Adipocyte (in vitro differentiated cells): ENCODE results near the gene CATSPER1.

ENCODE experiments used
- DNase-seq: peaks from one replicate; pipeline ENCODE4 v3.0.0-alpha.2; 2015; ENCODE audit warnings: low read depth
- H3K27me3 ChIP-seq: replicated peaks from 2 replicates; pipeline ENCODE4 v1.7.0; 2013; ENCODE audit warnings: mild to moderate bottlenecking, low read length, moderate library complexity; ENCODE audit not compliant: control insufficient read depth, insufficient read depth
- H3K36me3 ChIP-seq: 2 replicates; pipeline ENCODE4 v1.7.0; 2013; ENCODE audit warnings: low read length, mild to moderate bottlenecking, moderate library complexity; ENCODE audit not compliant: control insufficient read depth, insufficient read depth, severe bottlenecking
- H3K4me1 ChIP-seq: 2 replicates; pipeline ENCODE4 v1.7.0; 2013; ENCODE audit warnings: mild to moderate bottlenecking, low read length, moderate library complexity; ENCODE audit not compliant: control insufficient read depth, insufficient read depth
- H3K4me3 ChIP-seq: 2 replicates; pipeline ENCODE4 v1.7.0; 2013; ENCODE audit warnings: mild to moderate bottlenecking, low read length, moderate library complexity
- H3K9ac ChIP-seq: 2 replicates; pipeline ENCODE4 v1.7.0; 2013; ENCODE audit warnings: mild to moderate bottlenecking, low read length, moderate library complexity
- H3K9me3 ChIP-seq: 2 replicates; pipeline ENCODE4 v1.7.0; 2013; ENCODE audit warnings: mild to moderate bottlenecking, low read length, moderate library complexity; ENCODE audit not compliant: control insufficient read depth

CATSPER1 gene

GRCh38 chr11:66008095-66008467 lies 18.2 kb downstream of the CATSPER1 start:
- Histone ChIP-seq H3K4me3 (no peak overlapping the region), H3K4me1 (peaks cover 4% of the 10 kb centered on the region)

GRCh38 chr11:66007201-66007634 lies 19.1 kb downstream of the CATSPER1 start:
- H3K9me3 ChIP-seq, result no peaks in the 10 kb centered on the region
- H3K36me3 ChIP-seq, result peaks cover 17% of the 10 kb centered on the region
- H3K4me1 ChIP-seq, result peaks cover 7% of the 10 kb centered on the region
- H3K9ac ChIP-seq, result no peak overlapping the region
- H3K4me3 ChIP-seq, result no peak overlapping the region
- peaks cover 4% of the 10 kb centered on the region for H3K27me3 ChIP-seq
- no peak for DNase-seq

More at GRCh38 chr11:66008095-66008467, 18.2 kb downstream of the CATSPER1 start:
- Histone ChIP-seq H3K9me3 (no peaks in the 10 kb centered on the region), H3K9ac (no peak overlapping the region), H3K27me3 (peaks cover 4% of the 10 kb centered on the region), H3K36me3 (peaks cover 17% of the 10 kb centered on the region)
- DNase-seq, result no peak

GRCh38 chr11:66006891-66007176 lies 19.4 kb downstream of the CATSPER1 start:
- no peak overlapping the region for H3K9ac ChIP-seq
- H3K4me1 ChIP-seq, result peaks cover 7% of the 10 kb centered on the region
- DNase-seq, result no peak
- peaks cover 17% of the 10 kb centered on the region for H3K36me3 ChIP-seq
- no peaks in the 10 kb centered on the region for H3K9me3 ChIP-seq
- peaks cover 4% of the 10 kb centered on the region for H3K27me3 ChIP-seq
- no peak overlapping the region for H3K4me3 ChIP-seq

- Histone ChIP-seq H3K4me1 (peaks cover 7% of the 10 kb centered on the region), H3K9ac (no peak overlapping the region), H3K36me3 (peaks cover 17% of the 10 kb centered on the region), H3K4me3 (no peak overlapping the region), H3K27me3 (no peaks in the 10 kb centered on the region), H3K9me3 (no peaks in the 10 kb centered on the region)
- no peak for DNase-seq
Measured at GRCh38 chr11:66006134-66006890, 20.0 kb downstream of the CATSPER1 start.

- peaks cover 14% of the 10 kb centered on the region for H3K4me1 ChIP-seq
- H3K9ac ChIP-seq, result no peak overlapping the region
- DNase-seq, result no peak
- H3K36me3 ChIP-seq, result peaks cover 28% of the 10 kb centered on the region
- no peaks in the 10 kb centered on the region for H3K27me3 ChIP-seq
- H3K9me3 ChIP-seq, result no peaks in the 10 kb centered on the region
- no peak overlapping the region for H3K4me3 ChIP-seq
Measured at GRCh38 chr11:66004186-66004585, 22.1 kb downstream of the CATSPER1 start.

GRCh38 chr11:66003291-66003690 lies 23.0 kb downstream of the CATSPER1 start:
- Histone ChIP-seq H3K9me3 (no peaks in the 10 kb centered on the region), H3K36me3 (peaks cover 37% of the 10 kb centered on the region), H3K27me3 (no peaks in the 10 kb centered on the region), H3K4me1 (peaks cover 14% of the 10 kb centered on the region), H3K9ac (peak overlapping the region; percentile 99), H3K4me3 (peak overlapping the region; percentile 99)
- DNase-seq, result no peak

GRCh38 chr11:66002648-66003225 lies 23.5 kb downstream of the CATSPER1 start:
- DNase-seq, result peak; percentile 74
- H3K36me3 ChIP-seq, result peaks cover 43% of the 10 kb centered on the region
- no peaks in the 10 kb centered on the region for H3K9me3 ChIP-seq
- H3K4me1 ChIP-seq, result peaks cover 14% of the 10 kb centered on the region
- peak overlapping the region; percentile 99 for H3K4me3 ChIP-seq
- H3K9ac ChIP-seq, result peak overlapping the region; percentile 99
- H3K27me3 ChIP-seq, result no peaks in the 10 kb centered on the region

GRCh38 chr11:66001942-66002647 lies 24.2 kb downstream of the CATSPER1 start, which contains the start of the genes BANF1 and EIF1AD:
Gene BANF1, plus strand, starts transcription at chr11:66002503. Its CDS starts 748 bp downstream, at chr11:66003251.
Gene EIF1AD, minus strand, starts transcription at chr11:66002157. Its CDS starts 1,768 bp downstream, at chr11:66000389.
- peak; percentile 97 for DNase-seq
- Histone ChIP-seq H3K9me3 (no peaks in the 10 kb centered on the region), H3K9ac (peak within 1 kb of the TSS; percentile 99), H3K27me3 (no peaks in the 10 kb centered on the region), H3K4me1 (peaks cover 14% of the 10 kb centered on the region), H3K36me3 (peaks cover 49% of the 10 kb centered on the region), H3K4me3 (peak within 1 kb of the TSS; percentile 99)

GRCh38 chr11:65997286-65997685 lies 29.0 kb downstream of the CATSPER1 start:
- DNase-seq, result no peak
- Histone ChIP-seq H3K9ac (no peak overlapping the region), H3K9me3 (no peaks in the 10 kb centered on the region), H3K36me3 (peaks cover 40% of the 10 kb centered on the region), H3K4me1 (peaks cover 7% of the 10 kb centered on the region), H3K27me3 (no peaks in the 10 kb centered on the region), H3K4me3 (no peak overlapping the region)

GRCh38 chr11:65992056-65992455 lies 34.2 kb downstream of the CATSPER1 start:
- no peak for DNase-seq

More at GRCh38 chr11:65992056-65992455, 34.2 kb downstream of the CATSPER1 start:
- H3K9me3 ChIP-seq, result no peaks in the 10 kb centered on the region
- no peaks in the 10 kb centered on the region for H3K27me3 ChIP-seq
- no peak overlapping the region for H3K4me3 ChIP-seq
- peaks cover 16% of the 10 kb centered on the region for H3K36me3 ChIP-seq
- H3K4me1 ChIP-seq, result no peaks in the 10 kb centered on the region
- no peak overlapping the region for H3K9ac ChIP-seq
